GM19025 (cell line): ENCODE results near the gene OBSL1.

Experiments
- ATAC-seq: cut with Tn5 transposase; IDR thresholded peaks from one replicate; pipeline ENCODE4 v1.9.1; 2021; ENCODE audit warnings: mild to moderate bottlenecking, low read depth, moderate library complexity; ENCODE audit not compliant: unreplicated experiment

The OBSL1 gene

GRCh38 chr2:219552382-219553167 lies 18.8 kb downstream of the OBSL1 start:
- ATAC-seq, result peak; percentile 94

- no peak for ATAC-seq
Measured at GRCh38 chr2:219551441-219552381, 19.6 kb downstream of the OBSL1 start.

GRCh38 chr2:219549619-219550018 lies 21.7 kb downstream of the OBSL1 start:
- ATAC-seq, result no peak

GRCh38 chr2:219548990-219549389 lies 22.3 kb downstream of the OBSL1 start:
- ATAC-seq, result no peak

- no peak for ATAC-seq
Measured at GRCh38 chr2:219547621-219548020, 23.7 kb downstream of the OBSL1 start.

GRCh38 chr2:219545943-219546352 lies 25.4 kb downstream of the OBSL1 start:
- ATAC-seq, result no peak

GRCh38 chr2:219545295-219545942 lies 25.9 kb downstream of the OBSL1 start:
- no peak for ATAC-seq

- no peak for ATAC-seq
Measured at GRCh38 chr2:219544567-219544966, 26.8 kb downstream of the OBSL1 start.

GRCh38 chr2:219543596-219544358 lies 27.6 kb downstream of the OBSL1 start, which contains the start of the genes CHPF and TMEM198:
TSS of gene CHPF (minus strand) at chr2:219543809. CDS start at chr2:219543538, 271 bp downstream.
TSS of gene TMEM198 (plus strand) at chr2:219544028. CDS start at chr2:219544728, 700 bp downstream.
- ATAC-seq, result peak; percentile 66

GRCh38 chr2:219542931-219543595 lies 28.3 kb downstream of the OBSL1 start:
- ATAC-seq, result peak; percentile 25

GRCh38 chr2:219541611-219542180 lies 29.6 kb downstream of the OBSL1 start:
- ATAC-seq, result peak; percentile 35

- ATAC-seq, result no peak
Measured at GRCh38 chr2:219540784-219541504, 30.4 kb downstream of the OBSL1 start.

GRCh38 chr2:219539926-219540678 lies 31.2 kb downstream of the OBSL1 start:
- ATAC-seq, result no peak

- ATAC-seq, result no peak
Measured at GRCh38 chr2:219538956-219539788, 32.2 kb downstream of the OBSL1 start.

- ATAC-seq, result no peak
Measured at GRCh38 chr2:219538504-219538951, 32.8 kb downstream of the OBSL1 start.

GRCh38 chr2:219537657-219538488 lies 33.5 kb downstream of the OBSL1 start:
- ATAC-seq, result no peak
